ENCODE data around the gene ABCA1.

DNA sequence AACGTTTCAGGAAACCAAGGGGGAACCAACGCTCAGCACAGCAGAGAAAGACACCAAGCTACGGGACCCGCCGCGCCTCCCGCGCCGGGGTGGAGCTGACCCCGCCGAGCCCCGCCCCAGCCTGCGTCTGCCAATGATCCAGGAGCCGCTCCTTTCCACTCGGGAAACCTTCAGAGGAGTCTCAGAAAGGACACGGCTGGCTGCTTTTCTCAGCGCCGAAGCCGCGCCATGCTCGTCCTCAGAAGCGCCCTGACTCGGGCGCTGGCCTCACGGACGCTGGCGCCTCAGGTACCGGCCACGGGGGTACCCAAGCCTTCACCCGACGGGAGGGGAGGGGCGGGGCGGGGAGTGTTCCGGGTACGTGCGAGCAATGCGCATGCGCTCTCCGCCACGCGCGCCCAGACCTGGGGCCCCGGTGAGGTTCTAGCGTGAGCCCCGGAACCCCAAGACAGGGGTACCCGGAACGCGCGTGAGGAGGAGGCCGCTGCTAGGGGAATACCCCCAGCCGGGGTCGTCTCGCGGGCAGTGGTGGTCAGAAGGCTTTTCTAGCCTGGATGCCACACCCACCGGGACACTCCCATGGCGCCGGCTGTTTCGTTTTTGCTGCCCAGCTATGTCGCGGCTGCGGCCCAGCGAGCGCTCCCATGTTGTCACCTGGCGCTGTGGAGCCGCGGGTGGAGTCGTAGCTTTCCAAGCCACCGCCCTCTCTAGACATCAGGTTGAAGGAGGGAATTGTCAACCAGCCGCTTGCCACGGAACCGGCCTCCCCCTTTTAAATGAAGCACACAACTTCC lies 180.2 kb downstream of the ABCA1 start, which contains the start of gene NIPSNAP3A:
- no peak for TF ChIP-seq EZH2 (IDR thresholded peaks at IDR 0.05; ENCODE audit: borderline replicate concordance, control insufficient read depth, low read depth, low read length)
- TF ChIP-seq ZSCAN29 (IDR thresholded peaks at IDR 0.05), result no peak; the same call in 1 of the 2 replicates
- TF ChIP-seq, protein P1, sequence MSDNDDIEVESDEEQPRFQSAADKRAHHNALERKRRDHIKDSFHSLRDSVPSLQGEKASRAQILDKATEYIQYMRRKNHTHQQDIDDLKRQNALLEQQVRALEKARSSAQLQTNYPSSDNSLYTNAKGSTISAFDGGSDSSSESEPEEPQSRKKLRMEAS (IDR thresholded peaks at IDR 0.05; ENCODE audit: low read depth, low read length), result peak; percentile 24; the same call in 1 of the 2 replicates
